IMR-90 (cell line): Measurements from ENCODE around the gene RNF144A. TPM values are rescaled to one million over a fixed set of nuclear protein-coding genes. Genes with fewer than 3 reads are reported as not detected.

Source experiments
- ATAC-seq: fragments of 200-7000 bp; cut with Tn5 transposase; 2 replicates; pipeline ENCODE4 v1.9.1; 2020; ENCODE audit warnings: low read depth, mild to moderate bottlenecking, moderate library complexity
- BruUV-seq: library from RNA; stranded (reverse); fragments of 400-500 nt; replicated peaks from 2 replicates; lab custom pipeline; 2021; lab: Mats Ljungman, UMichigan
- CTCF ChIA-PET: fragments of 300-600 bp; formaldehyde crosslinking; extraction: SDS; loops from one replicate; lab custom pipeline; 2021; ENCODE audit warnings: antibody characterized with exemption; lab: Yijun Ruan, JAX
- POLR2A ChIA-PET: fragments of 300-600 bp; sonication (Branson Sonifier 250); formaldehyde crosslinking; loops from one replicate; lab custom pipeline; 2022; ENCODE audit warnings: antibody characterized with exemption; ENCODE audit not compliant: unreplicated experiment; lab: Charles Lee
- DNase-seq: peaks from one replicate; pipeline ENCODE4 v3.0.0; 2013
- H2AFZ ChIP-seq: replicated peaks from 2 replicates; pipeline ENCODE3; 2013; ENCODE audit warnings: low read length, mild to moderate bottlenecking; ENCODE audit not compliant: poor library complexity
- H2AK5ac ChIP-seq: 2 replicates; pipeline ENCODE4 v1.6.1; 2013; ENCODE audit warnings: low read depth, low read length, inconsistent platforms
- H2AK9ac ChIP-seq: replicated peaks from 2 replicates; pipeline ENCODE3; 2013; ENCODE audit warnings: mild to moderate bottlenecking, low read depth, low read length, moderate library complexity; ENCODE audit not compliant: poor library complexity
- H2BK120ac ChIP-seq: 2 replicates; pipeline ENCODE4 v1.6.1; 2013; ENCODE audit warnings: low read depth, low read length, inconsistent platforms
- H2BK15ac ChIP-seq: 3 replicates; pipeline ENCODE4 v1.6.1; 2013; ENCODE audit warnings: low read depth, low read length, inconsistent platforms
- H2BK20ac ChIP-seq: 2 replicates; pipeline ENCODE4 v1.6.1; 2013; ENCODE audit warnings: low read depth, mild to moderate bottlenecking, inconsistent platforms, low read length, moderate library complexity
- H2BK5ac ChIP-seq: 2 replicates; pipeline ENCODE4 v1.6.1; 2013; ENCODE audit warnings: mild to moderate bottlenecking, low read depth, low read length, inconsistent platforms; ENCODE audit not compliant: poor library complexity, severe bottlenecking
- H3K14ac ChIP-seq: replicated peaks from 2 replicates; pipeline ENCODE4 v1.6.1; 2013; ENCODE audit warnings: low read depth, low read length, inconsistent platforms
- H3K18ac ChIP-seq: 2 replicates; pipeline ENCODE4 v1.6.1; 2013; ENCODE audit warnings: low read depth, low read length, control low read depth
- H3K23ac ChIP-seq: 2 replicates; pipeline ENCODE4 v1.6.1; 2013; ENCODE audit warnings: low read depth, low read length, inconsistent platforms
- H3K27ac ChIP-seq: 2 replicates; pipeline ENCODE4 v1.5.1; 2013; ENCODE audit warnings: mild to moderate bottlenecking, control low read depth, low read length; ENCODE audit not compliant: insufficient read depth
- H3K27me3 ChIP-seq: 2 replicates; pipeline ENCODE4 v1.6.1; 2013; ENCODE audit warnings: low read length; ENCODE audit not compliant: control insufficient read depth, insufficient read depth
- H3K36me3 ChIP-seq: 2 replicates; pipeline ENCODE4 v1.6.1; 2013; ENCODE audit warnings: low read length, mixed read lengths; ENCODE audit not compliant: control insufficient read depth, insufficient read depth
- H3K4ac ChIP-seq: 2 replicates; pipeline ENCODE4 v1.6.1; 2013; ENCODE audit warnings: low read depth, low read length, inconsistent platforms
- H3K4me1 ChIP-seq: 2 replicates; pipeline ENCODE4 v1.6.1; 2013; ENCODE audit warnings: low read length, mixed read lengths; ENCODE audit not compliant: control insufficient read depth, insufficient read depth
- H3K4me2 ChIP-seq: 2 replicates; pipeline ENCODE4 v1.6.1; 2013; ENCODE audit warnings: low read depth, mild to moderate bottlenecking, control low read depth, low read length, moderate library complexity
- H3K4me3 ChIP-seq: 2 replicates; pipeline ENCODE4 v1.5.1; 2013; ENCODE audit warnings: low read depth, mild to moderate bottlenecking, control low read depth, low read length, moderate library complexity; ENCODE audit not compliant: insufficient read depth
- H3K56ac ChIP-seq: 2 replicates; pipeline ENCODE4 v1.6.1; 2013; ENCODE audit warnings: low read length, inconsistent platforms; ENCODE audit not compliant: insufficient read depth; ENCODE audit errors: extremely low read depth
- H3K79me1 ChIP-seq, 2 experiments: 2 replicates each; pipeline ENCODE4 v1.6.1; 2013; ENCODE audit warnings: low read length in 2 of 2, inconsistent platforms in 1 of 2, low read depth in 1 of 2
- H3K9ac ChIP-seq: 2 replicates; pipeline ENCODE4 v1.6.1; 2013; ENCODE audit warnings: low read depth, low read length, control low read depth
- H3K9me1 ChIP-seq: 2 replicates; pipeline ENCODE4 v1.6.1; 2013; ENCODE audit warnings: low read length, inconsistent platforms; ENCODE audit not compliant: insufficient read depth
- H3K9me3 ChIP-seq: 2 replicates; pipeline ENCODE4 v1.6.1; 2013; ENCODE audit warnings: low read length; ENCODE audit not compliant: control insufficient read depth, insufficient read depth
- H4K20me1 ChIP-seq: 2 replicates; pipeline ENCODE4 v1.6.1; 2013; ENCODE audit warnings: low read length, inconsistent platforms; ENCODE audit not compliant: insufficient read depth
- H4K5ac ChIP-seq: 2 replicates; pipeline ENCODE4 v1.6.1; 2013; ENCODE audit warnings: mild to moderate bottlenecking, low read depth, low read length, control low read depth
- H4K8ac ChIP-seq, 2 experiments: 2 replicates each; pipeline ENCODE4 v1.6.1; 2013; ENCODE audit warnings: low read depth in 2 of 2, low read length in 2 of 2, control low read depth in 1 of 2, inconsistent platforms in 1 of 2
- H4K91ac ChIP-seq: 2 replicates; pipeline ENCODE4 v1.6.1; 2013; ENCODE audit warnings: low read depth, low read length, inconsistent platforms; ENCODE audit not compliant: insufficient read depth
- BHLHE40 ChIP-seq: fragments of 150-350 bp; IDR thresholded peaks from 2 replicates; pipeline ENCODE4 v1.6.1; 2016; ENCODE audit warnings: mild to moderate bottlenecking, low read depth, low read length
- CEBPB ChIP-seq: IDR thresholded peaks from 2 replicates; pipeline ENCODE4 v1.6.1; 2012; ENCODE audit warnings: low read depth, low read length, improper control_type of control experiment
- CHD1 ChIP-seq: IDR thresholded peaks from 2 replicates; pipeline ENCODE4 v1.6.1; 2012; ENCODE audit warnings: low read depth, low read length, improper control_type of control experiment
- CTCF ChIP-seq: conservative IDR thresholded peaks from 2 replicates; pipeline ENCODE4 v1.5.1; 2012; ENCODE audit warnings: mild to moderate bottlenecking, low read depth, low read length, improper control_type of control experiment
- MAFK ChIP-seq: IDR thresholded peaks from 2 replicates; pipeline ENCODE4 v1.6.1; 2012; ENCODE audit warnings: low read depth, low read length, improper control_type of control experiment
- MXI1 ChIP-seq: IDR thresholded peaks from 2 replicates; pipeline ENCODE4 v1.6.1; 2012; ENCODE audit warnings: low read depth, mild to moderate bottlenecking, low read length, moderate library complexity, borderline replicate concordance
- NFE2L2 ChIP-seq: fragments of 150-350 bp; IDR thresholded peaks from 2 replicates; pipeline ENCODE4 v1.6.1; 2016; ENCODE audit warnings: low read depth, mild to moderate bottlenecking, low read length
- POLR2A ChIP-seq: IDR thresholded peaks from 2 replicates; pipeline ENCODE4 v1.6.1; 2012; ENCODE audit warnings: mild to moderate bottlenecking, low read depth, low read length
- RAD21 ChIP-seq: IDR thresholded peaks from 2 replicates; pipeline ENCODE4 v1.6.1; 2012; ENCODE audit warnings: low read length, improper control_type of control experiment
- RCOR1 ChIP-seq: IDR thresholded peaks from 2 replicates; pipeline ENCODE4 v1.6.1; 2012; ENCODE audit warnings: mild to moderate bottlenecking, low read length, improper control_type of control experiment; ENCODE audit not compliant: insufficient replicate concordance
- RFX5 ChIP-seq: IDR thresholded peaks from 2 replicates; pipeline ENCODE4 v1.8.0; 2012; ENCODE audit warnings: low read depth, mild to moderate bottlenecking, low read length, moderate library complexity
- SMC3 ChIP-seq: fragments of 150-350 bp; IDR thresholded peaks from 2 replicates; pipeline ENCODE4 v1.6.1; 2016; ENCODE audit warnings: low read depth, mild to moderate bottlenecking, antibody characterized with exemption, low read length, moderate library complexity
- USF2 ChIP-seq: fragments of 150-350 bp; IDR thresholded peaks from 2 replicates; pipeline ENCODE4 v1.6.1; 2017; ENCODE audit warnings: mild to moderate bottlenecking, antibody characterized with exemption, low read length, low read depth
- whole genome bisulfite sequencing, 2 experiments: methylation state at CpG; one replicate each; pipeline versions ENCODE4 v1.1.5 to v1.1.7; 2013; ENCODE audit warnings: missing lambda C conversion rate in 2 of 2; ENCODE audit not compliant: insufficient read length in 1 of 2; ENCODE audit errors: extremely low coverage in 2 of 2; 5-methylcytosine and 5-hydroxymethylcytosine counted together
- dilution Hi-C: fragments of 300-500 bp; cut with HindIII; formaldehyde crosslinking; loops from one replicate; pipeline ENCODE4 v1.14.3; 2018; ENCODE audit warnings: low sequenced_read_pairs; ENCODE audit not compliant: unreplicated experiment
- in situ Hi-C: fragments of 300-500 bp; cut with MboI; formaldehyde crosslinking; loops from 3 replicates; pipeline ENCODE4 v1.14.3; 2019; ENCODE audit warnings: low sequenced_read_pairs, inconsistent platforms, mixed read lengths
- intact Hi-C: fragments of 100-400 bp; cut with micrococcal nuclease; formaldehyde crosslinking; loops from 2 replicates; pipeline ENCODE4 v1.10.0; 2022
- polyA plus RNA-seq, 3 experiments: library from polyadenylated mRNA; depleted of rRNA; stranded (reverse); fragments of >200 nt; gene quantifications; 2 replicates each; pipeline ENCODE4 v1.2.3, GENCODE V29; 2012; ENCODE audit warnings: low replicate concordance in 1 of 3
- total RNA-seq: library from RNA; depleted of rRNA; stranded (reverse); fragments of >200 nt; gene quantifications from 2 replicates; pipeline ENCODE4 v1.2.3, GENCODE V29; 2012

RNF144A gene
- total and polyA plus RNA-seq, 2 of the 4 experiments (the other 2 are of a cell fraction) = 0.18 to 0.26 TPM

GRCh38 chr2:6928452-6928851 is 11.2 kb downstream of the RNF144A start:
- Histone ChIP-seq H2AFZ (no peak overlapping the region), H3K18ac (no peak overlapping the region), H3K4me2 (no peak overlapping the region), H2BK20ac (no peak overlapping the region), H4K5ac (no peak overlapping the region), H4K20me1 (no peaks in the 10 kb centered on the region), H2BK120ac (no peak overlapping the region), H3K79me1 (no peaks in the 10 kb centered on the region), H2BK5ac (no peak overlapping the region), H3K27me3 (no peaks in the 10 kb centered on the region; the same call in 1 of the 2 replicates), H3K23ac (no peak overlapping the region), H3K4ac (no peak overlapping the region), H3K14ac (no peak overlapping the region), H3K9ac (no peak overlapping the region), H3K36me3 (no peaks in the 10 kb centered on the region), H3K9me1 (no peaks in the 10 kb centered on the region), H2BK15ac (no peak overlapping the region), H3K56ac (no peak overlapping the region), H3K4me3 (no peak overlapping the region), H2AK9ac (no peak overlapping the region), H3K9me3 (no peaks in the 10 kb centered on the region), H3K27ac (no peak overlapping the region), H4K8ac (no peak overlapping the region), H4K91ac (no peak overlapping the region), H2AK5ac (no peak overlapping the region), H3K4me1 (no peaks in the 10 kb centered on the region)
- DNase-seq (no peak), ATAC-seq (no peak)
- intact Hi-C loops = no loop called here
- BruUV-seq = no TSS peak
- CTCF ChIA-PET = no interaction called here
- in situ Hi-C loops = no loop called here
- POLR2A ChIA-PET = no interaction called here
- TF ChIP-seq CHD1 = no peak
- no peak for TF ChIP-seq RFX5
- no peak for TF ChIP-seq USF2
- no peak for TF ChIP-seq RCOR1
- no peak for TF ChIP-seq CTCF
- no peak for TF ChIP-seq MAFK
- no peak for TF ChIP-seq SMC3
- TF ChIP-seq POLR2A = no peak
- TF ChIP-seq RAD21 = no peak
- no peak for TF ChIP-seq CEBPB
- TF ChIP-seq NFE2L2 = no peak
- TF ChIP-seq MXI1 = no peak
- TF ChIP-seq BHLHE40 = no peak
- 71% methylated on average over 7 of the region's 9 CpGs; no CpG with 5 or more reads in 1 of the 2 experiments for WGBS, 2 experiments
- dilution Hi-C loops = no loop called here
